ENCODE data around the gene FOCAD.

- no peak for TF ChIP-seq CTCF (IDR thresholded peaks at IDR 0.05; ENCODE audit: low read length)
- TF ChIP-seq EZH2 (IDR thresholded peaks at IDR 0.05; ENCODE audit: borderline replicate concordance, low read length), result no peak
These were observed 49.2 kb upstream of the FOCAD start for GRCh38 chr9:20634895-20635294.
